Measurements from ENCODE around the gene KPNA5. TPM values are rescaled to one million over a fixed set of nuclear protein-coding genes. Genes with fewer than 3 reads are reported as not detected.

KPNA5 gene
- total RNA-seq, 2 experiments from 2014 or later: 12.4 to 12.6 TPM

- ChIA-PET POLR2A (no interaction called here), CTCF (ENCODE audit: unreplicated experiment) (no interaction called here)
- no peak for DNase-seq (ENCODE audit: low spot score)
- no peaks in the 10 kb centered on the region for H3K79me2 ChIP-seq (ENCODE audit: insufficient read depth, low read depth, low read length)
- H4K20me1 ChIP-seq (ENCODE audit: insufficient read depth, low read length): no peaks in the 10 kb centered on the region
- no peaks in the 10 kb centered on the region for H3K36me3 ChIP-seq (ENCODE audit: insufficient read depth, low read length)
- H2AFZ ChIP-seq (ENCODE audit: low read length): no peak overlapping the region
- no TSS peak for BruUV-seq (replicated peaks)
- H3K9me3 ChIP-seq (ENCODE audit: low read length): no peaks in the 10 kb centered on the region
- no peak overlapping the region for H3K27ac ChIP-seq (ENCODE audit: low read depth, low read length, poor library complexity, severe bottlenecking)
- no peaks in the 10 kb centered on the region for H3K4me1 ChIP-seq (ENCODE audit: insufficient read depth, low read length, poor library complexity, severe bottlenecking)
- intact Hi-C loops (cut with micrococcal nuclease; ENCODE audit: unreplicated experiment): no loop called here
- no peaks in the 10 kb centered on the region; the same call in 1 of the 2 replicates for H3K9me2 ChIP-seq (ENCODE audit: insufficient read depth, low read length)
- no peak for TF ChIP-seq EZH2phosphoT487 (IDR thresholded peaks at IDR 0.05; ENCODE audit: borderline replicate concordance, low read depth, low read length)
- no peak for TF ChIP-seq CTCF (conservative IDR thresholded peaks at IDR 0.05; ENCODE audit: low read length)
- no peak overlapping the region for H3K4me3 ChIP-seq (ENCODE audit: low read depth, low read length, poor library complexity, severe bottlenecking)
- no peak overlapping the region for H3K4me2 ChIP-seq (ENCODE audit: low read length)
These were observed 92.9 kb downstream of the KPNA5 start for GRCh38 chr6:116773886-116774285.

GRCh38 chr6:116779573-116780164, 98.7 kb downstream of the KPNA5 start:
- peak; percentile 82 for TF ChIP-seq CTCF (conservative IDR thresholded peaks at IDR 0.05; ENCODE audit: low read length)
- no peak for TF ChIP-seq EZH2phosphoT487 (IDR thresholded peaks at IDR 0.05; ENCODE audit: borderline replicate concordance, low read depth, low read length)
- Histone ChIP-seq H3K9me3 (ENCODE audit: low read length) (no peaks in the 10 kb centered on the region), H3K9me2 (ENCODE audit: insufficient read depth, low read length) (no peaks in the 10 kb centered on the region), H3K4me1 (ENCODE audit: insufficient read depth, low read length, poor library complexity, severe bottlenecking) (no peaks in the 10 kb centered on the region), H4K20me1 (ENCODE audit: insufficient read depth, low read length) (no peaks in the 10 kb centered on the region), H3K36me3 (ENCODE audit: insufficient read depth, low read length) (no peaks in the 10 kb centered on the region), H3K79me2 (ENCODE audit: insufficient read depth, low read depth, low read length) (no peaks in the 10 kb centered on the region), H3K4me3 (ENCODE audit: low read depth, low read length, poor library complexity, severe bottlenecking) (no peak overlapping the region), H3K4me2 (ENCODE audit: low read length) (no peak overlapping the region), H3K27ac (ENCODE audit: low read depth, low read length, poor library complexity, severe bottlenecking) (no peak overlapping the region), H2AFZ (ENCODE audit: low read length) (no peak overlapping the region)
- ChIA-PET POLR2A (interaction anchor here (0.7 kb wide), 1 partner anchor 218 kb away, joined by 3 read pairs; no protein-coding TSS in a partner anchor), CTCF (ENCODE audit: unreplicated experiment) (no interaction called here)
- intact Hi-C loops (cut with micrococcal nuclease; ENCODE audit: unreplicated experiment): loop anchor here (5.0 kb wide), 1 partner anchor 188 kb away; no protein-coding TSS in a partner anchor
- DNase-seq (ENCODE audit: low spot score): peak; percentile 46
- BruUV-seq (replicated peaks): no TSS peak

- Histone ChIP-seq H3K4me2 (ENCODE audit: low read length) (no peak overlapping the region), H3K4me3 (ENCODE audit: low read depth, low read length, poor library complexity, severe bottlenecking) (no peak overlapping the region), H3K9me3 (ENCODE audit: low read length) (no peaks in the 10 kb centered on the region), H4K20me1 (ENCODE audit: insufficient read depth, low read length) (no peaks in the 10 kb centered on the region), H2AFZ (ENCODE audit: low read length) (no peak overlapping the region), H3K4me1 (ENCODE audit: insufficient read depth, low read length, poor library complexity, severe bottlenecking) (no peaks in the 10 kb centered on the region), H3K9me2 (ENCODE audit: insufficient read depth, low read length) (no peaks in the 10 kb centered on the region), H3K27ac (ENCODE audit: low read depth, low read length, poor library complexity, severe bottlenecking) (no peak overlapping the region), H3K36me3 (ENCODE audit: insufficient read depth, low read length) (no peaks in the 10 kb centered on the region), H3K79me2 (ENCODE audit: insufficient read depth, low read depth, low read length) (no peaks in the 10 kb centered on the region)
- CTCF ChIA-PET (ENCODE audit: unreplicated experiment): no interaction called here
- intact Hi-C loops (cut with micrococcal nuclease; ENCODE audit: unreplicated experiment): loop anchor here (5.0 kb wide), 1 partner anchor 183 kb away; no protein-coding TSS in a partner anchor
- BruUV-seq (replicated peaks): no TSS peak
- DNase-seq (ENCODE audit: low spot score): no peak
- TF ChIP-seq CTCF (conservative IDR thresholded peaks at IDR 0.05; ENCODE audit: low read length): no peak
- TF ChIP-seq EZH2phosphoT487 (IDR thresholded peaks at IDR 0.05; ENCODE audit: borderline replicate concordance, low read depth, low read length): no peak
- POLR2A ChIA-PET: no interaction called here
These were observed 102.8 kb downstream of the KPNA5 start for GRCh38 chr6:116783852-116784251.

All from OCI-LY7 (cell line).